Heart right ventricle (tissue), 16 donors: ENCODE data around the gene RETREG3. TPM values are rescaled to one million over a fixed set of nuclear protein-coding genes. Genes with fewer than 3 reads are reported as not detected.

Experiments
- ATAC-seq, 8 donors: fragments of 200-7000 bp; cut with Tn5 transposase; one replicate each; pipeline ENCODE4 v1.9.1; 2020; ENCODE audit warnings: mild to moderate bottlenecking in 8 of 8, moderate library complexity in 8 of 8, moderate number of reproducible peaks in 1 of 8
- DNase-seq, 2 donors: peaks; one replicate each; pipeline ENCODE4 v3.0.0-alpha.2; 2020
- H3K27ac ChIP-seq, 10 donors: fragments of 200-600 bp; sonication (generic) in 2 of 10; one replicate each; pipeline versions ENCODE4 v1.5.0 to v1.8.0; 2020 to 2022; ENCODE audit warnings: mild to moderate bottlenecking in 3 of 10
- H3K27me3 ChIP-seq, 7 donors: fragments of 200-600 bp; one replicate each; pipeline ENCODE4 v1.8.0; 2021 to 2022; ENCODE audit warnings: mild to moderate bottlenecking in 2 of 7
- H3K36me3 ChIP-seq, 9 donors: fragments of 200-600 bp; sonication (generic) in 1 of 9; one replicate each; pipeline versions ENCODE4 v1.5.0 to v1.8.0; 2020 to 2022; ENCODE audit warnings: mild to moderate bottlenecking in 2 of 9
- H3K4me1 ChIP-seq, 9 donors: fragments of 200-600 bp; sonication (generic) in 1 of 9; one replicate each; pipeline versions ENCODE4 v1.5.0 to v1.8.0; 2020 to 2022; ENCODE audit warnings: mild to moderate bottlenecking in 4 of 9
- H3K4me3 ChIP-seq, 10 donors: fragments of 200-600 bp; sonication (generic) in 2 of 10; one replicate each; pipeline versions ENCODE4 v1.5.0 to v1.8.0; 2020 to 2022; ENCODE audit warnings: mild to moderate bottlenecking in 7 of 10, moderate library complexity in 2 of 10
- H3K9me3 ChIP-seq, 11 donors: fragments of 200-600 bp in 10 of 11; sonication (generic) in 2 of 11; one replicate each; pipeline versions ENCODE4 v1.5.0 to v1.8.0; 2013 to 2022; ENCODE audit warnings: mild to moderate bottlenecking in 2 of 11, control low read depth in 1 of 11, moderate library complexity in 1 of 11
- CTCF ChIP-seq, 9 donors: fragments of 200-600 bp; sonication (generic) in 2 of 9; IDR thresholded peaks; one replicate each; pipeline versions ENCODE4 v1.5.0 to v1.8.0; 2021 to 2022; ENCODE audit warnings: antibody characterized with exemption in 9 of 9, mild to moderate bottlenecking in 5 of 9, moderate library complexity in 1 of 9
- WGBS, 2 donors: extraction: QIAGEN DNeasy Blood & Tissue Kit; methylation state at CpG; one replicate each; pipeline ENCODE4 v1.1.7; 2013; ENCODE audit warnings: inconsistent platforms in 1 of 2; 5-methylcytosine and 5-hydroxymethylcytosine counted together
- intact Hi-C, 10 donors: fragments of 100-400 bp; cut with DNase I; formaldehyde crosslinking; loops; one replicate each; pipeline versions ENCODE4 v1.11.1 to v1.14.2; 2022
- polyA plus RNA-seq, 2 donors: library from polyadenylated mRNA; stranded (reverse); fragments of 200-250 nt; gene quantifications; one replicate each; pipeline ENCODE4 v1.2.3, GENCODE V29; 2013
- total RNA-seq, 10 donors: library from RNA; stranded (reverse); fragmentation: NEBNext Ultra II Directional in 3 of 10; extraction: Animal tissue kit (Norgen Biotek cat#: 25700) in 3 of 10; gene quantifications; one replicate each; pipeline versions ENCODE4 v1.2.1 to v1.2.4, GENCODE V29; 2021 to 2023
- donor health status: Arrhythmogenic right ventricular cardiomyopathy.
- donor health status: ischemic (EF 13 %, LVEDD 7.1; RV severe dilation, severe dysfunction).
- donor health status: healthy with polysubstance abuse.
- donor health status: DM: no; HTN: yes; CAD: no.
- donor health status: DM: no; HTN: no; CAD: no.
- donor health status: ischemic (EF 25% LVEDD 6.9; RV normal size, moderate dysfunction).
- donor health status: ischemic (EF 25% LVEDD 5.7; RV mildly dilated, moderate dysfunction).
- donor health status: healthy.
- donor health status: DM: yes; HTN: yes; CAD: no.
- donor health status: Ischemic cardiomyopathy.
- donor health status: ischemic (EF 35%, LVEDD 5.7; RV mildly dilated, moderate dysfunction).
- donor health status: nonischemic (EF 11% LVEDD 7.7; RV severe dilation, severe dysfunction).
- donor health status: DM: yes; HTN: yes; CAD: no.
- donor health status: PGD.
- donor health status: ischemic (EF 29% LVEDD 5.4; RV normal size, mild dysfunction).
- donor health status: nonischemic (EF 23%, LVEDD 6.1; RV moderate dilation, normal function).

RETREG3 gene
- total and polyA plus RNA-seq, 12 donors = 9.8 to 29.9 (median 22.8) TPM

- Histone ChIP-seq H3K27ac (peak within 1 kb of the TSS; percentile 93 to 99 (median 96)), H3K9me3 (no peaks in the 10 kb centered on the region), H3K4me1 (peaks cover 13 to 66% (median 41%) of the 10 kb centered on the region in 9 donors), H3K36me3 (peaks cover 2 to 66% (median 55%) of the 10 kb centered on the region in 9 donors), H3K27me3 (no peaks in the 10 kb centered on the region), H3K4me3 (peak within 1 kb of the TSS; percentile 78 to 96 (median 88))
- intact Hi-C loops = no loop called here
- DNase-seq (peak; percentile 94 to 97), ATAC-seq (peak; percentile 83 to 90 (median 90))
- no peak for TF ChIP-seq CTCF (IDR thresholded peaks at IDR 0.05)
- 0% methylated on average over 64 to 72 of the region's 72 CpGs for WGBS, 2 donors
Measured at GRCh38 chr17:42566883-42567573, 42.1 kb downstream of the RETREG3 start, which contains the start of gene MLX. Gene MLX (plus strand): TSS chr17:42567100. CDS start chr17:42567125, 25 bp downstream.

DNA sequence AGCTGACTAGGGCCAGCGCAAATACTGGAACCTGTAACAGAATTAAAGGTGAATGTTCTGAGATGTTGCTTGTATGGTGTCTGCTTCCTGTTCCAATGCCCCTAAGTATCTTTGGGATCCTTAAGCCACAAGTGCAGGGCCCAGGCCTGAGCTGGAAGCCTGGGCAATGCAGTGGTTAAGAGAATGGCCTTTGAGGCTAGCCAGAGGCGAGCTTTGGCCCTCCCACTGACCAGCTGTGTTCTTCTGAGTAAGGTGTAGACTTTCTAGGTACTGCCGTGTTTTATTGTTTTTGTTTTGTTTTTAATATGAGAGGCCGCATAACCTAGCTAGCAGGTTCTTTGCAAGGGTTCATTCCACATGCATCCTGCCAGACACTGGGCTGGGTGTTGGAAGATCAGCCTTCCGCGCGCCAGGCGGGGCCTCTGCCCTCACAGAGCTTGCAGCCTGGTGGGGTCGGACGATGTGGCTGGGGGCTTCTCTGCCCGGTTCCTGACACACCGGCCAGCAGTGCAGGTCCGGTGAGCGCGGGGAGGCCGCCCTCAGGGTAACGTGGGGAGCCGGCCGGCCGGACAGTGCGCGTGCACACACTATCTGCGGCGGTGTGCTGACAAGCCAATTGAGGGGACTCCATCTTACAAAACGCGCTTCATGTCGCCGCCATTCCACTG lies 42.8 kb downstream of the RETREG3 start:
- DNase-seq = no peak
- no peaks in the 10 kb centered on the region for H3K9me3 ChIP-seq
- H3K4me1 ChIP-seq = peaks cover 13 to 64% (median 42%) of the 10 kb centered on the region in 9 donors
- H3K27ac ChIP-seq = peak overlapping the region; percentile 93 to 99 (median 96)
- TF ChIP-seq CTCF (IDR thresholded peaks at IDR 0.05) = no peak
- 19% methylated on average over 28 of the region's 28 CpGs for WGBS, 2 donors
- no peaks in the 10 kb centered on the region for H3K27me3 ChIP-seq
- H3K36me3 ChIP-seq = peaks cover 0 to 59% (median 48%) of the 10 kb centered on the region in 9 donors
- ATAC-seq = peak in 4 of 8 donors; percentile 21 to 34 (median 28)
- intact Hi-C loops = no loop called here
- peak overlapping the region; percentile 78 to 96 (median 88) for H3K4me3 ChIP-seq

DNA sequence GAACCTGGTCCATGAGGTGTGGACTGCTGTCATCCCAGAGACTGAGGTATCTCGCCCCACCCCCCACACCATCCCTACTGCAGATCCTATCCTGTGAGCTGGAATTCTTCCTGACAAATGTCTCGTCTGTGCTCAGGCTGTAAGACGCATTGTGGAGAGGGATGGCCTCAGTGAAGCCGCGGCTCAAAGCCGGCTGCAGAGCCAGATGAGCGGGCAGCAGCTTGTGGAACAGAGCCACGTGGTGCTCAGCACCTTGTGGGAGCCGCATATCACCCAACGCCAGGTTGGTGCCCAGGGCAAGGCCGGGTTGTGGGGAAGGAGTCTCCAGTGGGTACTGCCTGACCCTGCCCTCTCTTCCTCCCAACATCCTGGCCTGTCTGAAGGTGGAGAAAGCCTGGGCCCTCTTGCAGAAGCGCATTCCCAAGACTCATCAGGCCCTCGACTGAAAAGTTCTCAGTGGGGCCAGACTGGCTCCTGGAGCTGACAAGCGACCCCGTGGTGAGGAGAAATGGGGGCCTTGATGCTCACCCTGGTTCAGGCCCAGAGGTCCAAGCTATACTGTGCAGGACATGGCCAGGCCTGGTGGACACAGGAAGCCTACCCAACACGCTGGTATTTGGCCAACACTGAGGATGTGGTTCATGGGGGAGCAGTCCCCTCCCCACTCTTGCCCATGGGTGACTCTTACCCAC lies 43.5 kb downstream of the RETREG3 start:
- Histone ChIP-seq H3K36me3 (peaks cover 0 to 53% (median 41%) of the 10 kb centered on the region in 9 donors), H3K4me3 (peak overlapping the region in 4 of 10 donors; percentile 78 to 91 (median 90)), H3K9me3 (no peaks in the 10 kb centered on the region), H3K27me3 (no peaks in the 10 kb centered on the region), H3K4me1 (peaks cover 11 to 66% (median 45%) of the 10 kb centered on the region in 9 donors), H3K27ac (peak overlapping the region in 8 of 10 donors; percentile 93 to 99 (median 96))
- intact Hi-C loops = no loop called here
- ATAC-seq (no peak), DNase-seq (no peak)
- no peak for TF ChIP-seq CTCF (IDR thresholded peaks at IDR 0.05)
- WGBS, 2 donors = 93 to 94% methylated on average over 16 of the region's 16 CpGs
